ENCODE measurements around the gene ACOX3. TPM values are rescaled to one million over a fixed set of nuclear protein-coding genes. Genes with fewer than 3 reads are reported as not detected.

The ACOX3 gene
- polyA plus RNA-seq, 3 donors: 3.8 to 16.8 (median 13.3) TPM

DNA sequence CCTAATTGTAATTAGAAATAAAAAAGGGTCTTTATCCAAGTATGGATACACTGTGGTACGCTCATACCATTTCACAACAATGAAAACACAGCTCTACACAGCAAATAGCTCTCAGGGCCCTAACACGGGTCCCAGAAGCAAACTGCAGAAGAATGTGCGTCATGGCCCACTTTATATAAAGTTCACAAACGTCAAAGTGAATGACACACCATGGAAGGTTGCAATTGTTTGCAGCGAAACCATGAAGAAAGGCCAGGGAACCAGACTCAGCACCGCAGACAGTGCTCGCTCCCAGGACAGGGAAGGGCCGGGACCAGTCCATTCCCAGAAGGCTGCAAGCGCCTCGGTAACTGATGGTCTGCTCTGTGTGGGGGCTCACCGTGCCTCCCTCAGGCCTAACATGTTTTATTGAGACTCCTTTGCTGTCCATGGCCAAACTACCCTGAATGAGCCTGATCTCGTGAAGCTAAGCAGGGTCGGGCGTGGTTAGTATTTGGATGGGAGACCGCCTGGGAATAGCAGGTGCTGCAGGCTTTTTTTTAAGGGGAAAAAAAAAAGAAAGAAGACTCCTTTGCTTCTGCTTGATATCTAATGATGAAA is 47.8 kb downstream of the ACOX3 start:
- H3K4me1 Mint-ChIP-seq: no peaks in the 10 kb centered on the region
- intact Hi-C loops (cut with micrococcal nuclease): no loop called here
- Histone ChIP-seq H3K4me3 (replicated peaks in 1 of 3; ENCODE audit: low read depth in 2 of 3, low read length in 3 of 3) (no peak overlapping the region), H3K27ac (ENCODE audit: low read depth in 1 of 2, low read length in 2 of 2) (no peak overlapping the region), H3K9me3 (replicated peaks in 1 of 2; ENCODE audit: control insufficient read depth in 1 of 2, insufficient read depth in 1 of 2, low read length in 2 of 2) (no peaks in the 10 kb centered on the region), H3K79me2 (ENCODE audit: insufficient read depth, low read length) (no peaks in the 10 kb centered on the region), H3K4me1 (ENCODE audit: control insufficient read depth in 1 of 2, insufficient read depth in 2 of 2, low read length in 2 of 2) (no peaks in the 10 kb centered on the region), H3K4me2 (replicated peaks; ENCODE audit: extremely low read depth, low read length, poor library complexity, severe bottlenecking) (no peak overlapping the region), H3K9ac (ENCODE audit: insufficient read depth, low read length, poor library complexity, severe bottlenecking) (no peak overlapping the region), H4K20me1 (ENCODE audit: insufficient read depth, low read length) (no peaks in the 10 kb centered on the region), H3K27me3 (ENCODE audit: control insufficient read depth in 2 of 2, insufficient read depth in 2 of 2, low read length in 2 of 2) (no peaks in the 10 kb centered on the region), H2AFZ (ENCODE audit: insufficient read depth, low read depth, low read length, poor library complexity, severe bottlenecking) (no peak overlapping the region), H3K36me3 (replicated peaks in 1 of 2; ENCODE audit: control insufficient read depth in 1 of 2, insufficient read depth in 2 of 2, low read length in 2 of 2) (peaks cover 45 to 71% of the 10 kb centered on the region in 2 donors)
- peaks cover 63 to 76% of the 10 kb centered on the region in 2 donors for H3K36me3 Mint-ChIP-seq
- no peaks in the 10 kb centered on the region for H3K9me3 Mint-ChIP-seq
- no peak overlapping the region for H3K27ac Mint-ChIP-seq
- peaks cover 0 to 2% (median 0%) of the 10 kb centered on the region in 3 donors for H3K27me3 Mint-ChIP-seq (ENCODE audit: low read depth in 3 of 3)
- 92% methylated on average over 7 of the region's 15 CpGs for WGBS (ENCODE audit: insufficient coverage)
- no peak overlapping the region for H3K4me3 Mint-ChIP-seq
- TF ChIP-seq, protein P1, sequence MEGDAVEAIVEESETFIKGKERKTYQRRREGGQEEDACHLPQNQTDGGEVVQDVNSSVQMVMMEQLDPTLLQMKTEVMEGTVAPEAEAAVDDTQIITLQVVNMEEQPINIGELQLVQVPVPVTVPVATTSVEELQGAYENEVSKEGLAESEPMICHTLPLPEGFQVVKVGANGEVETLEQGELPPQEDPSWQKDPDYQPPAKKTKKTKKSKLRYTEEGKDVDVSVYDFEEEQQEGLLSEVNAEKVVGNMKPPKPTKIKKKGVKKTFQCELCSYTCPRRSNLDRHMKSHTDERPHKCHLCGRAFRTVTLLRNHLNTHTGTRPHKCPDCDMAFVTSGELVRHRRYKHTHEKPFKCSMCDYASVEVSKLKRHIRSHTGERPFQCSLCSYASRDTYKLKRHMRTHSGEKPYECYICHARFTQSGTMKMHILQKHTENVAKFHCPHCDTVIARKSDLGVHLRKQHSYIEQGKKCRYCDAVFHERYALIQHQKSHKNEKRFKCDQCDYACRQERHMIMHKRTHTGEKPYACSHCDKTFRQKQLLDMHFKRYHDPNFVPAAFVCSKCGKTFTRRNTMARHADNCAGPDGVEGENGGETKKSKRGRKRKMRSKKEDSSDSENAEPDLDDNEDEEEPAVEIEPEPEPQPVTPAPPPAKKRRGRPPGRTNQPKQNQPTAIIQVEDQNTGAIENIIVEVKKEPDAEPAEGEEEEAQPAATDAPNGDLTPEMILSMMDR (IDR thresholded peaks at IDR 0.05): no peak
- DNase-seq: no peak

DNA sequence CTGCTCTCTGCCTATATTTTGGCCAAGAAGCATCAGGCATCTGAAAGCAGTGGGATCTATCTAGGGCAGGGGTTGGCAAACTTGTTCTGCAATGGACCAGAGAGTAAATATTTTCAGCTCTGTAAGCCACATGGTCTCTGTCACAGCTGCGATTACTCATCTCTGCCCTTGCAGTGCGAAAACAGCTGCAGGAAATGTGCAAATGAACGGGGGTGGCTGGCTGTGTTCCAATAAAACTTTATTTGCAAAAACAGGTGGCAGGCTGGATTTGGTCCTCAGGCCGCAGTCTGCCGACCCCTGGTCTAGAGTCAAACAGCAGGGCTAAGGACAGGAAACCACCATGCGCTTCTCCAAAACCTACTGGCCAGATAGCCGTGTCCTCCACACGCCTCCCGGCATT is 48.6 kb downstream of the ACOX3 start:
- no peaks in the 10 kb centered on the region for H3K4me1 ChIP-seq (ENCODE audit: control insufficient read depth in 1 of 2, insufficient read depth in 2 of 2, low read length in 2 of 2)
- no peak overlapping the region for H3K4me2 ChIP-seq (replicated peaks; ENCODE audit: extremely low read depth, low read length, poor library complexity, severe bottlenecking)
- Mint-ChIP-seq H3K36me3 (peaks cover 66 to 79% of the 10 kb centered on the region in 2 donors), H3K27me3 (ENCODE audit: low read depth in 3 of 3) (peaks cover 0 to 2% (median 0%) of the 10 kb centered on the region in 3 donors), H3K27ac (no peak overlapping the region), H3K9me3 (no peaks in the 10 kb centered on the region), H3K4me1 (no peaks in the 10 kb centered on the region), H3K4me3 (no peak overlapping the region)
- no peaks in the 10 kb centered on the region for H4K20me1 ChIP-seq (ENCODE audit: insufficient read depth, low read length)
- TF ChIP-seq, protein P1 (IDR thresholded peaks at IDR 0.05): no peak
- no peaks in the 10 kb centered on the region for H3K79me2 ChIP-seq (ENCODE audit: insufficient read depth, low read length)
- intact Hi-C loops (cut with micrococcal nuclease): no loop called here
- no peak overlapping the region for H2AFZ ChIP-seq (ENCODE audit: insufficient read depth, low read depth, low read length, poor library complexity, severe bottlenecking)
- H3K36me3 ChIP-seq (replicated peaks in 1 of 2; ENCODE audit: control insufficient read depth in 1 of 2, insufficient read depth in 2 of 2, low read length in 2 of 2): peaks cover 45 to 78% of the 10 kb centered on the region in 2 donors
- no peak overlapping the region for H3K4me3 ChIP-seq (replicated peaks in 1 of 3; ENCODE audit: low read depth in 2 of 3, low read length in 3 of 3)
- H3K9me3 ChIP-seq (replicated peaks in 1 of 2; ENCODE audit: control insufficient read depth in 1 of 2, insufficient read depth in 1 of 2, low read length in 2 of 2): no peaks in the 10 kb centered on the region
- no peak for DNase-seq
- no peak overlapping the region for H3K9ac ChIP-seq (ENCODE audit: insufficient read depth, low read length, poor library complexity, severe bottlenecking)
- WGBS (ENCODE audit: insufficient coverage): 77% methylated on average over 9 of the region's 9 CpGs
- no peaks in the 10 kb centered on the region for H3K27me3 ChIP-seq (ENCODE audit: control insufficient read depth in 2 of 2, insufficient read depth in 2 of 2, low read length in 2 of 2)
- no peak overlapping the region for H3K27ac ChIP-seq (ENCODE audit: low read depth in 1 of 2, low read length in 2 of 2)
